Esophagus squamous epithelium (tissue), 4 donors: Measurements from ENCODE around the gene HAS3.

Source experiments
- POLR2A ChIP-seq, 4 donors: fragments of 450-650 bp; IDR thresholded peaks; one replicate each; pipeline ENCODE4 v1.6.1; 2017; ENCODE audit warnings: antibody characterized with exemption in 4 of 4, mild to moderate bottlenecking in 4 of 4, moderate library complexity in 3 of 4
- TF ChIP-seq, protein P1 (sequence below), 6 experiments: fragments of 450-650 bp in 4 of 6; fragments of 200-600 bp in 2 of 6; sonication (generic) in 2 of 6; IDR thresholded peaks; one replicate each; pipeline ENCODE4 v1.5.1; 2016 to 2019; ENCODE audit warnings: antibody characterized with exemption in 6 of 6, mild to moderate bottlenecking in 4 of 6, moderate library complexity in 4 of 6

DNA sequence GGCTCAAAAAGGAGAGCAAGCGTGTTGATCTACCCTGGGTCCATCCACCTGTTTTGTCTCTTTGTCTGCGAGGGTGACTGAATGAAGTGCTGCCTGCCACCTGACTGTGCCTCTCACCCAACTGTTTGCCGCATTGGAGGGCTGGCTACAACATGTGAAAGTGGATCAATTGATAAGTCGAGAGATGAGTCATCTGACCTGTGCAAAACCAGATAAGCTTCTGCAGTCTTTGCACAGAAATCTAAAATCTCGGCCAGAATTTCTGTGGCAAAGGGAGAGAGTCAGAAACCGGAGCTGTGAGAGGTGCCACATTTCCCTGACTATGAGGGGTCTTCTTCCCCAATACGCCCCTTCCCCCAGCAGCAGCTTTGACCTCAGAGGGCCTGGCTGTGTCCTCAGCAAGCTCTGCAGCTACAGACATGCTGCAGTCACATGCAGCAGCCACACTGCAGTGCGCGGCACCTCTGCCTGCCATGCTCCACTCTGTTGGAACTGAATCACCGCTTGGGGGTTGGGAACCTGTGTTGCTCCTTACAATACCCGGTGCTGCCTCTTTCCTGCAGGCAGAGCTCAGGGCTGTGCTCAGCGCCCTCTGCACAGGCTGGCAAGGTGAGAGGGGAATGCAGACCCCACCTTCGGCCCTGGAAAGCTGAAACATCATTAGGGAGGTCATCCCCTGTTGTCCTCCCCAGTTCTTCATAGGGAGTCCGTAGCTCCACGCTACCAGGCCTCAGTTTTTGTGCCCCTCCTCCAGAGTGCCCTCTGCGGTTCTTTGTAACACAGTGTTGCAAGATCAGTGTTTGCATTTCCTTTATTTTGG is 16.2 kb upstream of the HAS3 start:
- no peak for TF ChIP-seq POLR2A (IDR thresholded peaks at IDR 0.05)
- TF ChIP-seq, protein P1, sequence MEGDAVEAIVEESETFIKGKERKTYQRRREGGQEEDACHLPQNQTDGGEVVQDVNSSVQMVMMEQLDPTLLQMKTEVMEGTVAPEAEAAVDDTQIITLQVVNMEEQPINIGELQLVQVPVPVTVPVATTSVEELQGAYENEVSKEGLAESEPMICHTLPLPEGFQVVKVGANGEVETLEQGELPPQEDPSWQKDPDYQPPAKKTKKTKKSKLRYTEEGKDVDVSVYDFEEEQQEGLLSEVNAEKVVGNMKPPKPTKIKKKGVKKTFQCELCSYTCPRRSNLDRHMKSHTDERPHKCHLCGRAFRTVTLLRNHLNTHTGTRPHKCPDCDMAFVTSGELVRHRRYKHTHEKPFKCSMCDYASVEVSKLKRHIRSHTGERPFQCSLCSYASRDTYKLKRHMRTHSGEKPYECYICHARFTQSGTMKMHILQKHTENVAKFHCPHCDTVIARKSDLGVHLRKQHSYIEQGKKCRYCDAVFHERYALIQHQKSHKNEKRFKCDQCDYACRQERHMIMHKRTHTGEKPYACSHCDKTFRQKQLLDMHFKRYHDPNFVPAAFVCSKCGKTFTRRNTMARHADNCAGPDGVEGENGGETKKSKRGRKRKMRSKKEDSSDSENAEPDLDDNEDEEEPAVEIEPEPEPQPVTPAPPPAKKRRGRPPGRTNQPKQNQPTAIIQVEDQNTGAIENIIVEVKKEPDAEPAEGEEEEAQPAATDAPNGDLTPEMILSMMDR (IDR thresholded peaks at IDR 0.05), result no peak
